Loucy (cell line): ENCODE results near the gene OPN1MW3.
"Not testable (repeated sequence)": the region's sequence is repeated elsewhere in the genome, so short reads cannot be mapped to it uniquely, and the experiment has no call there.

Source experiments
- H2AFZ ChIP-seq: fragments of 200-600 bp; sonication (generic); 2 replicates; pipeline ENCODE4 v1.6.0; 2016; ENCODE audit warnings: antibody characterized with exemption, mild to moderate bottlenecking, low read length, moderate library complexity
- H3F3A ChIP-seq: fragments of 200-600 bp; 2 replicates; pipeline ENCODE4 v1.6.0; 2016; ENCODE audit warnings: antibody characterized with exemption, low read depth, mild to moderate bottlenecking
- H3K27me3 ChIP-seq: fragments of 200-600 bp; sonication (generic); 2 replicates; pipeline ENCODE4 v1.6.1; 2014; ENCODE audit warnings: low read length, mild to moderate bottlenecking; ENCODE audit not compliant: insufficient read depth, poor library complexity, severe bottlenecking
- H3K36me3 ChIP-seq: fragments of 200-600 bp; sonication (generic); 2 replicates; pipeline ENCODE4 v1.6.1; 2016; ENCODE audit warnings: low read length; ENCODE audit not compliant: insufficient read depth
- H3K4me1 ChIP-seq: fragments of 200-600 bp; sonication (generic); 2 replicates; pipeline ENCODE4 v1.5.1; 2014; ENCODE audit warnings: low read length, mild to moderate bottlenecking; ENCODE audit not compliant: insufficient read depth, poor library complexity, severe bottlenecking
- H3K4me2 ChIP-seq: fragments of 200-600 bp; sonication (generic); 2 replicates; pipeline ENCODE4 v1.6.0; 2014; ENCODE audit warnings: antibody characterized with exemption, low read length, low read depth, mild to moderate bottlenecking; ENCODE audit not compliant: poor library complexity, severe bottlenecking
- H3K4me3 ChIP-seq: fragments of 200-600 bp; sonication (generic); 2 replicates; pipeline ENCODE4 v1.5.1; 2014; ENCODE audit warnings: low read length, mild to moderate bottlenecking, mixed read lengths; ENCODE audit not compliant: poor library complexity, severe bottlenecking
- H3K79me2 ChIP-seq: fragments of 200-600 bp; sonication (generic); 2 replicates; pipeline ENCODE4 v1.6.1; 2014; ENCODE audit warnings: low read length; ENCODE audit not compliant: insufficient read depth
- H3K9ac ChIP-seq: fragments of 200-600 bp; sonication (generic); 2 replicates; pipeline ENCODE4 v1.6.0; 2014; ENCODE audit warnings: mild to moderate bottlenecking, low read depth, low read length, moderate library complexity; ENCODE audit not compliant: poor library complexity, severe bottlenecking
- H3K9me2 ChIP-seq: fragments of 200-600 bp; sonication (generic); replicated peaks from 2 replicates; pipeline ENCODE4 v1.6.1; 2016; ENCODE audit warnings: low read depth, low read length, mixed read lengths
- H3K9me3 ChIP-seq: fragments of 200-600 bp; sonication (generic); 2 replicates; pipeline ENCODE4 v1.6.1; 2014; ENCODE audit warnings: mild to moderate bottlenecking, antibody characterized with exemption, low read length, low read depth; ENCODE audit not compliant: insufficient read depth
- H4K20me1 ChIP-seq: fragments of 200-600 bp; sonication (generic); 2 replicates; pipeline ENCODE4 v1.6.0; 2014; ENCODE audit warnings: antibody characterized with exemption, low read length, mild to moderate bottlenecking; ENCODE audit not compliant: insufficient read depth, poor library complexity, severe bottlenecking

OPN1MW3 gene

DNA sequence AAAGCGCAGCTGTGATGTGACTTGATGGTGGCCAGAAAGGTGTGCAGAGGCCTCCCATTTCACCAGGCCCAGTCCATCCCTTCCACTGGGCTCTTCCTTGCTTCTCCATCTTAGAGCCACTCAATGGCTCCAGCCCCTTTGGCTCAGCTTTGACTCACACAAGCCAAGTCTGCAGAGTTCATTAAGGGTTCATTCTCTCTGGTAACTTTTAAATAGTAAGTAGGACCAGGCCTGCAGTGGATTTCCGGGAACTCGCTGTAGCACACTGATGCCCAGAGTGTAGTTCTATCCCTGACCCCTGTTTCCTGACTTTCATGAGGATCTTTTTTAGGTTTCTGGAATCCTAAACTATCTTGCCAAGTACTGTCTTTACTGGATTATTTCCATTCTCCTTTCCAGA is 25.9 kb upstream of the OPN1MW3 start:
- H3K4me3 ChIP-seq, H2AFZ ChIP-seq, H3K4me2 ChIP-seq, H3K9ac ChIP-seq, H3K9me2 ChIP-seq, H3K9me3 ChIP-seq, H4K20me1 ChIP-seq, H3K79me2 ChIP-seq, H3K4me1 ChIP-seq, H3F3A ChIP-seq, H3K36me3 ChIP-seq, H3K27me3 ChIP-seq: not testable (repeated sequence)

GRCh38 chrX:154233620-154234019 is 23.8 kb upstream of the OPN1MW3 start:
- H3K36me3 ChIP-seq, H4K20me1 ChIP-seq, H3K4me2 ChIP-seq, H2AFZ ChIP-seq, H3K79me2 ChIP-seq, H3K27me3 ChIP-seq, H3K9ac ChIP-seq, H3K4me3 ChIP-seq, H3K4me1 ChIP-seq, H3F3A ChIP-seq, H3K9me2 ChIP-seq, H3K9me3 ChIP-seq: not testable (repeated sequence)

DNA sequence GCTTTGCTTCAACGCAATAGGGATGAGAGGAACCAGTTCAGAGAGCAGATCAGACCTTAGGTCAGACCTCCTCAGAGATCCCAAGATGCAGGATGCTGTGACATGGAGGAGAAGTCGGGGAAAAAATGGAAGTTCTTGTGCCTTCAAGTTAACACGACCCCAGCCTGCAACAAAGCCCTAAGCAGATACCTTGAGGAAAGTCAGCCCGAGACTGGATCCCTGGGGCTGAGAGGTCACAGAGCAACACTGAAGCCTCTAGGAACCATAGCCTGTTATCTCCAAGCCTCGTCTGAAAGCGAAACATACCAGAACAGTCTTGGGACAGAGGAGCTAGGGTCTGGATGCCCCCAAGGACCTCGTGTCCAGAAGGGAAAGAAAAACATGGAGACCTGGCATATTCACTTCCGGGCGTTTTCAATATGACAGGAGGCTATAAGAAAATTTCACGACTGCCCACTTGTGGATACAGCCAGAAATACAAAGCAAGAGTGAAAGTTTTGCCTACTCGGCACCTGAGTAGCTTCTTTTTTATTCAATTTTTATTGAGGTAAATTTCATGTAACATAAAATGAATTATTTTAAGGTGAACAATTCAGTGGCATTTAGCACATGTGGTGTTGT is 18.3 kb upstream of the OPN1MW3 start:
- not testable (repeated sequence) for H3K9me3 ChIP-seq, H3K79me2 ChIP-seq, H3K9me2 ChIP-seq, H2AFZ ChIP-seq, H3F3A ChIP-seq, H3K4me3 ChIP-seq, H4K20me1 ChIP-seq, H3K9ac ChIP-seq, H3K27me3 ChIP-seq, H3K36me3 ChIP-seq, H3K4me2 ChIP-seq, H3K4me1 ChIP-seq

- H3K9me3 ChIP-seq, H3K4me2 ChIP-seq, H3K9me2 ChIP-seq, H3K4me3 ChIP-seq, H3K27me3 ChIP-seq, H3K4me1 ChIP-seq, H3K79me2 ChIP-seq, H4K20me1 ChIP-seq, H3K9ac ChIP-seq, H3F3A ChIP-seq, H3K36me3 ChIP-seq, H2AFZ ChIP-seq: not testable (repeated sequence)
These were observed 17.3 kb upstream of the OPN1MW3 start for GRCh38 chrX:154239982-154240503.

GRCh38 chrX:154247377-154248045 is 9.9 kb upstream of the OPN1MW3 start:
- H3K9ac ChIP-seq, H3K4me3 ChIP-seq, H3K27me3 ChIP-seq: not testable (repeated sequence)

GRCh38 chrX:154248076-154248475 is 9.3 kb upstream of the OPN1MW3 start:
- not testable (repeated sequence) for H3K79me2 ChIP-seq, H3K4me2 ChIP-seq, H3F3A ChIP-seq, H3K9ac ChIP-seq, H2AFZ ChIP-seq, H3K36me3 ChIP-seq, H3K9me2 ChIP-seq, H4K20me1 ChIP-seq, H3K9me3 ChIP-seq, H3K27me3 ChIP-seq, H3K4me1 ChIP-seq, H3K4me3 ChIP-seq

More at GRCh38 chrX:154247377-154248045, 9.9 kb upstream of the OPN1MW3 start:
- H3K9me2 ChIP-seq, H3K36me3 ChIP-seq, H2AFZ ChIP-seq, H3F3A ChIP-seq, H3K79me2 ChIP-seq, H4K20me1 ChIP-seq, H3K4me2 ChIP-seq, H3K4me1 ChIP-seq, H3K9me3 ChIP-seq: not testable (repeated sequence)

DNA sequence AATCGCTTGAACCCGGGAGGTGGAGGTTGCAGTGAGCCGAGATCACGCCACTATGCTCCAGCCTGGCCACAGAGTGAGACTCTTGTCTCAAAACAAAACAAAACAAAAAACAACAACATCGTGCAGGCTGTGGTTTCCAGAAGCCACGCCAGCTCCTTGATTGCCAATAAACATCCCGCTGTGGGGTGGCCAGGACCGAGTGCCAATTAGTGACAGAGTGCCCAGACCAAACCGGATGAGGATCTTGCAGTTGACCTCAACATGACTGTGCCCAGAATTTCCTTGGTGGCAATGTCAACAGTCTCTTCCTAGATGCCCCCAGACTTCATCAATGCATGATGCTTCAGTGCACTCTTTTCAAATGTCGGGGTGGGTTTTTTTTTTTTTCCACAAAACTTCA is 1.3 kb downstream of the OPN1MW3 start:
- not testable (repeated sequence) for H3F3A ChIP-seq, H3K9me3 ChIP-seq, H3K9ac ChIP-seq

More for the DNA sequence above, 1.3 kb downstream of the OPN1MW3 start:
- H3K4me2 ChIP-seq, H3K79me2 ChIP-seq, H3K4me3 ChIP-seq, H3K9me2 ChIP-seq, H2AFZ ChIP-seq, H4K20me1 ChIP-seq, H3K27me3 ChIP-seq, H3K36me3 ChIP-seq, H3K4me1 ChIP-seq: not testable (repeated sequence)
